ENCODE data around the gene COQ10A. TPM values are rescaled to one million over a fixed set of nuclear protein-coding genes. Genes with fewer than 3 reads are reported as not detected.

The COQ10A gene
- total and polyA plus RNA-seq, 2 donors (not counting 1 experiment from before 2014, with no cell fraction given): 9.1 to 14.2 TPM

- H3K4me2 ChIP-seq (ENCODE audit: extremely low read depth, insufficient read depth, low read length): no peak overlapping the region
- peaks cover 41% of the 10 kb centered on the region for H3K36me3 ChIP-seq (ENCODE audit: control insufficient read depth, insufficient read depth, low read length)
- no peak overlapping the region for H2AFZ ChIP-seq (ENCODE audit: low read length)
- H3K27me3 ChIP-seq (ENCODE audit: control insufficient read depth, insufficient read depth, low read length): no peaks in the 10 kb centered on the region
- no peaks in the 10 kb centered on the region for H3K9me3 ChIP-seq (ENCODE audit: control insufficient read depth, insufficient read depth, low read depth, low read length)
- no peak for TF ChIP-seq EZH2 (IDR thresholded peaks at IDR 0.05; ENCODE audit: low read length, missing control alignments)
- TF ChIP-seq CTCF (conservative IDR thresholded peaks at IDR 0.05 in 1 of 2, IDR thresholded peaks at IDR 0.05 in 1 of 2; ENCODE audit: low read depth in 1 of 2, low read length in 2 of 2): no peak
- no peak for DNase-seq (ENCODE audit: low read depth in 2 of 2)
- H3K4me1 ChIP-seq (ENCODE audit: control insufficient read depth, extremely low read depth, insufficient read depth, low read length): peaks cover 11% of the 10 kb centered on the region
- no peaks in the 10 kb centered on the region for H4K20me1 ChIP-seq (ENCODE audit: control insufficient read depth, extremely low read depth, insufficient read depth, low read length)
- peaks cover 35% of the 10 kb centered on the region for H3K79me2 ChIP-seq (ENCODE audit: control insufficient read depth, insufficient read depth, low read length)
- H3K27ac ChIP-seq (ENCODE audit: insufficient read depth, low read length): no peak overlapping the region
- H3K9ac ChIP-seq (ENCODE audit: insufficient read depth, low read length): no peak overlapping the region
- H3K4me3 ChIP-seq (replicated peaks in 1 of 4; ENCODE audit: control extremely low read depth in 1 of 4, insufficient read depth in 1 of 4, low read depth in 3 of 4, low read length in 4 of 4): no peak overlapping the region
These were observed 13.7 kb upstream of the COQ10A start for GRCh38 chr12:56253091-56253490.

GRCh38 chr12:56255671-56256070 is 11.1 kb upstream of the COQ10A start:
- Histone ChIP-seq H3K4me2 (ENCODE audit: extremely low read depth, insufficient read depth, low read length) (no peak overlapping the region), H3K4me3 (replicated peaks in 1 of 4; ENCODE audit: control extremely low read depth in 1 of 4, insufficient read depth in 1 of 4, low read depth in 3 of 4, low read length in 4 of 4) (no peak overlapping the region), H3K27me3 (ENCODE audit: control insufficient read depth, insufficient read depth, low read length) (no peaks in the 10 kb centered on the region), H3K9me3 (ENCODE audit: control insufficient read depth, insufficient read depth, low read depth, low read length) (no peaks in the 10 kb centered on the region), H3K79me2 (ENCODE audit: control insufficient read depth, insufficient read depth, low read length) (peaks cover 35% of the 10 kb centered on the region), H3K4me1 (ENCODE audit: control insufficient read depth, extremely low read depth, insufficient read depth, low read length) (peaks cover 11% of the 10 kb centered on the region), H4K20me1 (ENCODE audit: control insufficient read depth, extremely low read depth, insufficient read depth, low read length) (no peaks in the 10 kb centered on the region), H3K27ac (ENCODE audit: insufficient read depth, low read length) (no peak overlapping the region), H3K36me3 (ENCODE audit: control insufficient read depth, insufficient read depth, low read length) (peaks cover 32% of the 10 kb centered on the region), H2AFZ (ENCODE audit: low read length) (no peak overlapping the region), H3K9ac (ENCODE audit: insufficient read depth, low read length) (no peak overlapping the region)
- no peak for DNase-seq (ENCODE audit: low read depth in 2 of 2)
- no peak for TF ChIP-seq EZH2 (IDR thresholded peaks at IDR 0.05; ENCODE audit: low read length, missing control alignments)
- TF ChIP-seq CTCF (conservative IDR thresholded peaks at IDR 0.05 in 1 of 2, IDR thresholded peaks at IDR 0.05 in 1 of 2; ENCODE audit: low read depth in 1 of 2, low read length in 2 of 2): no peak

GRCh38 chr12:56256326-56256960 is 10.3 kb upstream of the COQ10A start:
- peak overlapping the region; percentile 81 to 85 (median 83) for H3K4me3 ChIP-seq (replicated peaks in 1 of 4; ENCODE audit: control extremely low read depth in 1 of 4, insufficient read depth in 1 of 4, low read depth in 3 of 4, low read length in 4 of 4)
- no peaks in the 10 kb centered on the region for H3K27me3 ChIP-seq (ENCODE audit: control insufficient read depth, insufficient read depth, low read length)
- H3K9ac ChIP-seq (ENCODE audit: insufficient read depth, low read length): no peak overlapping the region
- no peaks in the 10 kb centered on the region for H3K9me3 ChIP-seq (ENCODE audit: control insufficient read depth, insufficient read depth, low read depth, low read length)
- H3K79me2 ChIP-seq (ENCODE audit: control insufficient read depth, insufficient read depth, low read length): peaks cover 35% of the 10 kb centered on the region
- H3K4me2 ChIP-seq (ENCODE audit: extremely low read depth, insufficient read depth, low read length): peak overlapping the region; percentile 92
- TF ChIP-seq EZH2 (IDR thresholded peaks at IDR 0.05; ENCODE audit: low read length, missing control alignments) (no peak), CTCF (conservative IDR thresholded peaks at IDR 0.05 in 1 of 2, IDR thresholded peaks at IDR 0.05 in 1 of 2; ENCODE audit: low read depth in 1 of 2, low read length in 2 of 2) (peak in 1 of 2 donors; percentile 15)
- peaks cover 11% of the 10 kb centered on the region for H3K4me1 ChIP-seq (ENCODE audit: control insufficient read depth, extremely low read depth, insufficient read depth, low read length)
- no peak overlapping the region for H2AFZ ChIP-seq (ENCODE audit: low read length)
- peaks cover 32% of the 10 kb centered on the region for H3K36me3 ChIP-seq (ENCODE audit: control insufficient read depth, insufficient read depth, low read length)
- peak in 1 of 2 donors; percentile 59 for DNase-seq (ENCODE audit: low read depth in 2 of 2)
- H4K20me1 ChIP-seq (ENCODE audit: control insufficient read depth, extremely low read depth, insufficient read depth, low read length): no peaks in the 10 kb centered on the region
- no peak overlapping the region for H3K27ac ChIP-seq (ENCODE audit: insufficient read depth, low read length)
